OCI-M2 (cell line): ENCODE data around the gene NCKAP5.

ENCODE experiments used
- DNase-seq: peaks from one replicate; lab custom pipeline; 2025; ENCODE audit not compliant: unreplicated experiment; lab: John Stamatoyannopoulos, UW

NCKAP5 gene

DNA sequence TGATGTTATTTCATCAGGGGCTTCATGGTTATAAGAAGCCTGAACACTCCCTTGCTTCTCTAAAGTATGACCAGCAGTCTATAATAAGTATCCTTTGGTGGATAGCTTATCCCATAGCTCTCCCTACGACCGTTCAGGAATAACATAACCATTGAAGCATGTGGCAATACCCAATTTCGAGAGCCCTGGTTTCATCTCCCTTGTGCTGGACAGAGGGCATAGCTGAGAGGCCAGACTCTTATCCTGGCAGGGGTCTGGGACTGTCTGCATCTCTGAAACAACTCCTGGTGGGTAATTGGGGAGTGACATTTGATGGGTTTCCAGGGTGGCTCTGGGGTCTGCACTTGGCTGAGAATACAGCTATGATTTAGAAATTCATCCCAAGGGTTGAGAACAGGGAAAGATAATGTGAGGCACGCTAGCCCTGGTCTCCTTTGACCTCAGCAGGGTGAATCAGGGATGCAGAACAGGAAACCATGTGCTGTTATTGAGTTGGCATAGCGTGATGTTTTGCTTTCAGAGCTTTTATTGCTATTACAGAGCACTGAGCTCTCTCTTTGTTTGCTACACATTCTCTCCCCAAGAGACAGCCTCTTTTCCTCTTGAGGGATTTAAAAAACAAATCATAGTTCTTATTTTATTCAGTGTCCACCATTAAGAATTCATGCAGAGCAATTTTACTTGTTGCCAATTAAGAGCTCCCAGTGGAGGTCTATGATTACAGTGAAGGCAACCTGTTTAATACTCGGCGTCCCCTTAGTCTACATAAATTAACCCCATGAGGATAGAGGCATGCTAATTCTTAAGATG lies 274.5 kb downstream of the NCKAP5 start:
- DNase-seq: no peak

DNA sequence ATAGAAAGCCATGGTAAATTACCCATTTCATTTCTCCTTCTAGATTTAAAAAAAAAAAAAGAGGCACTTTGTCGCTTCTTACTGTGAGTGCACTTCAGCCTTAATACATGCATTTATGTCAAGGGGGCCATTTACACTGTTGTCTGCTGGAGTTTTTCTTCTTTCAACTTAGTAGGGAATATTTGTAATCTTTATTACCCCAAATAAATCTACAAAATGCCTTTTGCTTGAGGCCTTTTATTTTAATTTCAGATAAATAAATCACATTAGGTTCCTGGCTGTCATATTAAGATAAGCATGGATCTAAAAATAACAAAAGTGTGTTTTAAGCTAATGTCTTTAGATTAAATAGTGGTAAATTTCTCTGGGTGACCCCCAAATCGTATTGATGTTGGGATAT lies 276.0 kb downstream of the NCKAP5 start:
- no peak for DNase-seq

DNA sequence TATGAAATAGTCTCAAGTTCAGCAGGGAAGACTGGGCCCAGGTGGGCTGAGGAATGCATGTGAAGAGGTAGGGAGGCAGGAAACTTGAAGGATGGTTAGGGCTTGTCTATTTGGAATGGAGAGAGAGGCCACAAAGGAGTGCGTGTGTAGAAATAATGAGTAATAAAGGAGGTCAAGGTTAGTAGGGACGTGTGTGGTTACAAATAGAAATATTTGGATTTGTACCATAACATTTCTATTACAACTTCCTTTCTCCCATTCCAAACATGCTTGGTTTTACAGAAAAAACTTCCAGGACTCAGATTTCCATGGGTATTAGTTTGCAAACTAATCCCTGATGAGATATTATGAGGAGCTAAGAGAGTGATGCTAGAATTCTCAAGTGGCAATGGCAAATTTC lies 280.6 kb downstream of the NCKAP5 start:
- no peak for DNase-seq

DNA sequence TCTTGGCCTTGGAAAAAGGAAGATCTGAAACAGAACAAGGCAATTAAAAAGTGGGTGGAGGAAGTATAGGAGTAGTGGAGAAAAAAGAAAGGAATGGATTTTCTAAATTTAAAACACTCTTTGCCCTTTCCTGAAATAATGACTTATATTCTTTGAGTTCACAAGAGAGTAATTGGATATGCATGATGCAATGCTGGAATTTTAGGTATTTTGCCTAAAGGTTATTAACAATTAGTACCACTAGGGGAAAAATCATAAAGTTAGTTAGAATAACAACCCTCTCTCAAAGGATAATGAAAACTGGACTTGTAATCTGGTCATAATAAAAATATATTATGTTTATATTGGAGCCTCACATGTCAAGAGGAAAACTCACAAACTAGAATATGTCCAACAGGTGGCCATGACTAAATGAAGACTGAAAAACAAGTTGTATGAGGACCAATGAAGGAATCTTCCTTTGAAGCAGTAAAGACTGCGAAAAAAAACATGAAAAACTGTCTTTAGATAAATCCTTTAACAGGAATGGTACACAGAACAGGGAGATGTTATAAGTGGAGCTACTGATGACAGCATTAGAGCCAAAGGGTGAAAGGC lies 281.8 kb downstream of the NCKAP5 start:
- no peak for DNase-seq

DNA sequence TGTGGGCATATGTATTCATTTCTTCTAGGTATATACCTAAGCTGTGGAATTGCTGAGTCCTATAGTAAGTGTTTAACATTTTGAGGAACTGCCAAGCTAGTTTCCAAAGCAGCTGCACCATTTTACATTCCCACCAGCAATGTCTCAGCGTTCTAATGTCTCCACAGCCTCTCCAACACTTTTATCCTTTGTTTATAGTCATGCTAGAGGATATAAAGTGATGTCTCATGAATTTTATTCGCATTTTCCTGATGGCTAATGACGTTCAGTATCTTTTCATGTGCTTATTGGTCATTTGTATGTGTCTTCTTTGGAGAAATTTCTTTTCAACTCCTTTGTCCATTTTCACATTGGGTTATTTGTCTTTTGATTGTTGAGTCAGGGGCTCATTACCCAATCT lies 295.2 kb downstream of the NCKAP5 start:
- DNase-seq: no peak

DNA sequence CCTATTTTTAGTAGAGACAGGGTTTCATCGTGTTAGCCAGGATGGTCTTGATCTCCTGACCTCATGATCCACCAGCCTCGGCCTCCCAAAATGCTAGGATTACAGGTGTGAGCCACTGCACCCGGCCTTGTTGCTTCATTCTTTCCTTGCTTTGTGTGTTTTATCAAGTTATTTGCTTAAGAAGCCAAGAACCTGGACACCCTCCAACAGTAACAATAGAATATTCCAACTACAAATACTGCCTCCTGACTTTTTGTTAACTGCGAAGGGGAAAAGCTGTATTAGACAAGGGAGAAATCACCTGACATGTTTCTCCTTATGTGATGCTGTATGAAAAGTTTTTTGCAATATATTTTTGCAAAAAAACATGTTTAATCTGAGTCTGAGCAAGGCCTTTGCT lies 297.2 kb downstream of the NCKAP5 start:
- DNase-seq: no peak

DNA sequence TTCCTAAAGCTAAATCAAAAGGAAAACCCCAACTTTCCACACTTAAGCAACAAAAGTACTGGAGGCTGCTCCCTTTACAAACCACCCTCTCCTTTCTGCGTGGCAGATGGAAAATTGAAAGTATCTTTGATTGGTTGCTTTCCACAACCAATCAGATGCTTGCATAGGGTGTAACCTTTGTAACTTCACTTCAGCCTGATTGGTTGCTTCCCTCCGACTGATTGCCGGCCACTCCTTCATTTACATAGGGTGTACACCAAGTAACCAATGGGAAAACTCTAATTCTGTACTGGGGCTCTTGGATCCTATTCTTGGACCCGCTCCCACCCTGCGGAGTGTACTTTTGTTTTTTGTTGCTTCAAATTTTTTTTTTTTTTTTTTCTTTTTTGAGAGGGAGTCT lies 297.7 kb downstream of the NCKAP5 start:
- no peak for DNase-seq

DNA sequence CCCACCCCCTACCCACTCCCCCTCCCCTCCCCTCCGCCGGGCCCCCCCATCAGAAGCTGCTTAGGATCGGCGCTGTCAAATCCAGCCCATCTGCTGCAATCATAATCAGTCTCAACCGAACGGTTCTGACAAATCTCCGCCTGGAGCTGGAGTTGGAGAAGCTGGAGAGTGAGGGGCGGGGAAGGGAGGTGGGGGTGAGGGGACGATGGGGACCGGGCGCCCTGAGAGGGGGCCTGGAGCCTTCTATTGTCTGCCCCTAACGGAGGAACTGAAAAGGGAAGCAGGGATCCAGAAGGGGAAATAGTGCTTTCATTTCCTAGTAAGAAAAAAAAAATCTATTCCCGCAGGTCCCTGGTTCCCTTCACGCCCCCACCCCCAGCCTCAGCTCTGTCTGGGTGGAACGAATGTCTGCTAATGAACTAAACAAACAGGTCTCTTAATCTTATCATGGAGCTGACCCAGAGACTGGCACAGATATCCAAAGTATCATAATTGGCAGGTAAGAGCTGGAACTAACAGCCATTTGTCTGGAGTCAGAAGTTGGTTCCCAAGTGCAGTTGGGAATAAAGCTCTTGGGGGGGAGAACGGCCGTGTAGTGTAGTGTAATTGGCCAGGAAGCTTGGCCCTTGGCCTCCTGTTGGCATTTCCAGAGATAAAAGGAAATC lies 301.2 kb downstream of the NCKAP5 start:
- no peak for DNase-seq

DNA sequence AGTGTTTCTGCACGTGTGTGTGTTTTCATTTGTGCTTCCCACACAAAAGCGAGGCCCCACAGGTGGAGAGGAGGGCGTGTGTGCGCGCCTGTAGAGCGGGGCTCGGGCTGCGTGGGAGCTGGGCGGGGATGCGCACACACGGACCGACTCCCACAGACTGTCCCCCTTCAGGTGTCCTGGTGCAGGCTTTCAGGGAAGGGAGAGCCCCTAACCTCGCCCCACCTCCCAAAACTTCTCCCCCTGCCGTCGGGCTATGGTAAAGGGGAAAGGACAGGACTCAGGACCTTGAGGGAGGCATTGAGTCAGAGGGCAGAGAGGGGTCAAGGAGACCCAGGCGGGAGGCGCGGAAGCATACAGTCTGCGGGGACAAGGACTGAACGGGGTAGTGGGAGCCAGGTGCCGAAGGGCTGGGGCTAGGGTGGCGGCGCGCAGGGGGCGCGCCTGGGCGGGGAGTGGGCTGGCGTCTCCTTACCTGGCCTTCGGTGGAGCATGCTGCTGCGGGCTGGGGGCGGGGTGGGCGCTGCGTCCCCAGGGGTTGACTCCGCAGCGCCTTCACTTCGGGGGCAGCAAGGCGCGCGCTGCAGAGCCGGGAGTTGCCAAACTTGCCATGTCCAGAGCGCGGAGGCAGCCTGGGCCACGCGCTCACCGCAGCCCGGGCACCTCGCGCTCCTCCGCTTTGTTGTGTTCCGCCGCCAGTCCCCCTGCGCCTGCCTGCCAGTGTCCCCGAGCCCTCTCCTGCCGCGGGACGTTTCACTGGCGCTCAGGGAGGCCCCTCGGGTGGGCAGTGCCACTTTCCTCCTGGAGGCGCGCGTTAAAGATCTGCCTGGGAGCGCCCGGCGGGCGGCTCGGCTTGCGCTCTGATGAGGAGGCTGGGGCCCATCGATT lies 302.0 kb downstream of the NCKAP5 start:
- DNase-seq: no peak

DNA sequence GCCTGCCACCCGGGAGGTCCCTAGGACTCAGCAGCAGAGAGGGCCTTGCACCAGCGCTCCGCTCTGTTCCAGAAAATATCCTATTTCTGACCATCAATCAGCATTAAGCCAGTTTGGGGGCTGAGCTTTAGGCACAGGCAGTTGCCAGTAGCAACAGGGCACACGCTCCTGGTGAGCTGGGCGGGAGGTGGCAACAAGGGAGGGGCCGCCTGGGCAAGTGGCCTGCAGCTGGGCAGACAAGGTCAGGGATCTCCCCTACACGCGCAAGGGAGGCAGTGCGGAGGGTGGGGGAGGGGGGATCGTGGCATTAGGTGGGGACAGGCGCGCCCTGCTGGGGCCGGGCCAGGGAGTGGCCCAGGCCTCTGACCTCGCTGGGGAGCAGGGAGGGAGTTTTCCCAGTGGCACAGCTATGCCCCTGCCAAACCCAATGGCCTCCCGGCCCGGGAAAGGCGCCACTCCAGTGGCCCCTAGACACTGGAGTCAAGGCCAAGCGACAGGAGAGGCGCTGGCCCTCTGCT lies 302.8 kb downstream of the NCKAP5 start:
- no peak for DNase-seq

DNA sequence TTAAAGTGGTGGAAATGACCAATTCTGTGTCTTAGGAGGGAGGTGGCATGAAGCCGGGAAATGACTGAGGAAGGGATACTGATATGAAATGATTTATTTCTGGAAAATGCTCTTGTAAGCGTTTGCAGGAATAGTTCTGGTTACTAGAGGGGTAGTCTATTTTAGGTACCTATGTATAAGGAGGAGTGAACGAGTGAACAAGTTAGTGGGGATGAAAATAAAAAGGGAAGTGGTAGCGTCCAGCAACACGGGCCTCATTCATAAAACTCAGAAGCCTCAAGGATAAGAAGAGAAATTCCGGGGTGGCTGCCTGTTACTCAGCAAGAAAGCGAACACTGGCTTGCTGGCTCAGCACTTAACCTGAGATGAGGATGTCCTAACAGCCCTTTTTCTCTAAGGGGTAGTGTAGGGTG lies 303.3 kb downstream of the NCKAP5 start:
- DNase-seq: no peak

DNA sequence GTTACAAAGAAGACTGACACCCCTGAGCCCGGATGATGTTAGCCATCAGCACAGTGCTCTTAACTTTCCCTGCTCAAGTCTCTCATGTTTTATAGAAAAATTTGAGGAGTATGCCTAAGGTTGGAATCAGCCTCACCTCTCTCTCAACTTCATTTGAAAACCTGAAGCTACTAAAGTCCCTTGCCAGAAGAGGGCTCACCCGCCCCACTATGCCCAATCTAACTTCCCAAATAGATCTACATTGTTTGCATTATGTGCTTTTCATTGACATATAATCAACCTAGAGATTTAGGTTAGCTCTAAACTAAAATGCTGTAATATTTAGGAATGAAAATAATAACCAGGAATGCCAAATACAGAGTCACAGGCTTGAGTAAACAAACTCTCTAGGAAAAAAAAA lies 305.4 kb downstream of the NCKAP5 start:
- DNase-seq: no peak

DNA sequence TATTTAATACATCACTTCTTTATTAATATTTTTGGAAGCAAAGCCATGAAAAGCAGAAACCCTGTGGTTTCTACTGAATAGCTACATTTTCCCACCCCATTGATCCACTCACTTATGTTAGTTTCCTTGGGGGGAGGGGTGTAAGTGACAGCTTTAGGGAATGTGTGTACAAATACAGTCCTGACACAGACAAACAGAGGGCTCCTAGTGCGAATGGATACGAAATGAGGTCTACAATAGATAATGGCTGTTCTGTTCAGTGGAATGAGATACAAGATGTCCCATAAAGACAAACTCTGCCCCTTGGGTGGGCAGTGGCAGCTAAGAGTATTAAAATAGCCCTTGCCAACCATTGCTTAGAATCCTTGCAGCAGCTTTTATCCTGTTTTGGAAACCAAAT lies 312.9 kb downstream of the NCKAP5 start:
- DNase-seq: no peak

DNA sequence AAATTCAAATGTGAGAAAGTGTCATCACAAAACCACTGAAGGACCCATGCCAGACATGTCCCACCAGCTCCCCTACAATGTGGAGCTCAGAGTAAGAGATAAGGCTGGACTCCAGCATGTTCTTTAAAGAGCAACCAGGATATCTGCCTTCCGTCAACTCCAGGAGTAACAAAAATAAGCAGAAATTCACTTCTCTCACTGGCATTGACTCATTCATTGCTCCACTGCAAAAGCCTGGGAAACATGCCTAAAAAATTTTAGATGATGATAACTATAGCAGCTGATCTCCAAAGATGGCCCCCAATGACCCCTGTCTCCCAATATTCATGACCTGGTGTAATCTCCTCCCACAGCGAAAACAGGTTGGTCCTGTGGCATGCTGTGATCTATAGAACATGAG lies 314.5 kb downstream of the NCKAP5 start:
- DNase-seq: no peak

DNA sequence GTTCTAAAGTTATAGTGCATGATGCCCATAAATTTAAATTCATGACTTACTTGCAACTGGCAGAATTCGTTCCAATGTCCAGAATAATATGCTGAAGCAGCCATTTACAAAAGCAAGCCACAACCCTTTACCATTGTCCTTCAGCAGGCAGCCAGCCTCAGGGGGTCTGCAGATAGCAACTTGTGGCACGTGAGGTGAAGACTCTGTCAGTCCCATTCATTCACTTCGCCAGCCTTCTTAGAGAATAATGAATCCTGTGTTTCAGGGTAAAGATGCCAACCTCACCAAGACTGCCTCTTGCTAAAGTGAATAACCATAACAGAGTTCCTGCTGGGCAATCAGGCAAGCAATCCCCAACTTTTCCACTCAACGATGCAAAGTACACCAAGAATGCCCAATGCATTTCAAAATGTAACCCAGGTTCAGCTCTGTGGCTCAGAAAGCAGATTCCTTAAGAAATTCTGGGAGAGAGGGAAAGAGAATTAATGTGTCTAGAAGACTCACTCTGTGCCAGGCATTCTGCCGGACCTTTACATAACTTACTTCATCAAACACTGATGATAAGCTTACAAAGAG lies 315.4 kb downstream of the NCKAP5 start:
- DNase-seq: no peak

DNA sequence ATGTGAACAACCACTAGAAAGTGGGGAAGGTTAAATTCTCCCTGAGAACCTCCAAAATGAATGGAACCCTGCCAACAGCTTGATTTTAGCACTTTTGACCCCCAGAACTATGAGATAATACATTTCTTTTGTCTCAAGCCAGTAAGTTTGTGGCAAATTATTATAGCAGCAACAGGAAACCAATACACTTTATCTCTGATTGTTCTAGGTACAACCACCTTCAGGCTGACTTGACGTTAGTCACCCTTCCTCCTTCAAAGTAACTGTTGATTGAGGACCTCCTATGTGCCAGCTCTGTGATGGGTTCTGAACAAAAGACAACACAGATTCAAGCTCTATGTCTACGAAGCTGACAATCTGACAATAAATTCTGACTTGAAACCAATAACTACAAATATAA lies 318.9 kb downstream of the NCKAP5 start:
- DNase-seq: no peak

DNA sequence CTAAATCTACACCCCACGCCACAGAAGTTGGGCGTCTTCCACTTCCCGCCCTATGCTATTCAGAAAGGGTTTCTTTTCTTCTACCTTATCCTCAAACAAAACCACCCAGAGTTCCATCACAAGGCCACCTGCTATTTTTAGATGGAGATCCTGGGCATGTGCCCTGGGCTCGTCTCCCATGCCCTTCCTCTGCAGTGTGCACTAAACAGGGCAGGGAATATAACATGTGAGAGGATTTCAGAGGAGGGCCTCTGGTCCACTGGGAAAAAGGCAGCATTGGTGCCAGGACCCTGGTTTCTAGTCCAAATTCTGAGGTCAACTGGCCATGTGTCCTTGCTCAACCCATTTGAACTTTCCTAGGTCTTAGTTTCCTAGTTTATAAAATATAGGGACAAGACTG lies 320.0 kb downstream of the NCKAP5 start:
- no peak for DNase-seq

DNA sequence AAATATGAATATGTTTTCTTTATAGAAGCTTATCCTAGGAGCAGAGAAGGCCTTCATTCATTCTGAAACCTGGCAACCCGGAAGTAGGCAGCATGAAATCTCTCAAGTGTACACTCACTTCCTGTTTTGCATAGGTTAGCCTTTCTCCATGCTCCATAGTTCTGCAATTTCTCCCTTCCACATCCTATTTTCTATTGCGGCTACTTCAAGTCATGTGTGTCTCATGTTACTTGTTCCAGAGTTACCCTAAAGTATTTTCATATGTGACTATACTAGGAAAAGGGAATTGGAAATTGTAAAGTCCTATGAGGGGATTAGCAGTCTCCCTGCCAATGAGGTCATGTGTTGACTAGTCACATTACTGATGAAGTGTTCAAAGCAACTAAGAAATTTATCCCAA lies 320.6 kb downstream of the NCKAP5 start:
- DNase-seq: no peak

DNA sequence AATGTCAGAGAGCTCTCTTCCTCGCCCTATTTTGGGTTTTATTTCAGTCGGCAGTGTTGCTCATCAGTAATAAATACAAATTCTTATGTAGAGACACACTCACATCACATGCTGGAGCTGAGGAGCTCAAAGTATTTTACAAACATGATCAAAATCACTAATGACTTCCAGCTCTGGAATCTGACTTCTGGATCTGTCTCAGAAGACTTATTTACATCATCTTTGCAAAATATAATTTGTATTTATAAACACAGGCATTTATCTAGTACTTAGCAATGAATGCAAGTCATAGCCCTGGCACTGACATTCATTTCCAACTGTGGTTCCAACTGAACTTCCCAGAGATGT lies 327.1 kb downstream of the NCKAP5 start:
- DNase-seq: no peak

DNA sequence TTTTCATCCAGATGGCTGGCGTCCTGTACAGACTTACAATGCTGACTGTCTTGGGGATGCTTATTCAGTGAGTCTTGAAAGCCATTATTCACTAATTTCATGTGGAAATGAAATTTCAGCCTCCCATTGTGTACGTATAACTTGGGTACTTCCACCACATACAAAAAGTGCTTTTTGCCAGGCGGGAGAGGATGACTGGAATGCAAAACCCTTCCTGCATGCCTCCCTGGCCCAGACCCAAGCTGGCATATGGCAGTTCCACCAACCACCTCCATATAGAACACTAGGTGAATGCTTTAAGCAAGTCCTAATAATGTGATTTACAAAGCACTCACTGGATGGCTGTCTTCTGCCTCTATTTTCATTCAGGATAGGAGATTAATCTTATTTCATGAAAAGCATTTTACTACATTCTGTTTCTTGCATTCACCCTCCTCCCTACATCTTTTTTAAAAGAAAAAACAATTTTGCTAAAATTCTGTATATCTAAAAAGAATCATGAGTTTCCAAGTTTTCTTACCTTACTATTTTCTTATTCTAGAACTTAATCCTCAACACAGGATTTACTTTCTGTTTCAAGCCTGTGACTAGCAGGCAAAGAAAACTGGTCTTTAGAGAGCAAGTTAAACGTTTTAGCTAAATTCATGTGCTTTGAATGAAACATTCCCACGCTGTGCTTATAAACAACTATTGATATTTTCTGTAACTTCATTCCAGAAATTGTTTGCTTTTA lies 327.6 kb downstream of the NCKAP5 start:
- DNase-seq: no peak
